PC-3 (cell line): ENCODE data around the gene FAM53C. TPM values are rescaled to one million over a fixed set of nuclear protein-coding genes. Genes with fewer than 3 reads are reported as not detected.

Source experiments
- ATAC-seq: fragments of 200-7000 bp; cut with Tn5 transposase; 2 replicates; pipeline ENCODE4 v1.9.1; 2020; ENCODE audit warnings: mild to moderate bottlenecking, moderate library complexity
- BruUV-seq: library from RNA; stranded (reverse); fragments of 400-500 nt; replicated peaks from 2 replicates; lab custom pipeline; 2021; lab: Mats Ljungman, UMichigan
- CTCF ChIA-PET: fragments of 300-600 bp; sonication (Branson Sonifier 250); formaldehyde crosslinking; loops from one replicate; lab custom pipeline; 2022; ENCODE audit warnings: antibody characterized with exemption; lab: Charles Lee
- POLR2A ChIA-PET: fragments of 300-600 bp; sonication (Branson Sonifier 250); formaldehyde crosslinking; loops from one replicate; lab custom pipeline; 2022; ENCODE audit warnings: antibody characterized with exemption; ENCODE audit not compliant: unreplicated experiment; lab: Charles Lee
- DNase-seq: peaks from one replicate; pipeline ENCODE4 v3.0.0-alpha.2; 2015
- H2AFZ ChIP-seq: fragments of 300-600 bp; sonication (generic); 2 replicates; pipeline ENCODE4 v1.6.0; 2016; ENCODE audit warnings: antibody characterized with exemption, low read length
- H3F3A ChIP-seq: fragments of 300-600 bp; sonication (generic); one replicate; pipeline ENCODE4 v1.6.0; 2017; ENCODE audit warnings: antibody characterized with exemption, low read length, control low read depth, mild to moderate bottlenecking; ENCODE audit not compliant: unreplicated experiment
- H3K27ac ChIP-seq: fragments of 300-600 bp; sonication (generic); 2 replicates; pipeline ENCODE4 v1.5.1; 2016; ENCODE audit warnings: mild to moderate bottlenecking, low read length
- H3K27me3 ChIP-seq: fragments of 300-600 bp; sonication (generic); 2 replicates; pipeline ENCODE4 v1.6.1; 2016; ENCODE audit warnings: low read length, mixed read lengths
- H3K36me3 ChIP-seq: fragments of 300-600 bp; sonication (generic); 2 replicates; pipeline ENCODE4 v1.6.1; 2016; ENCODE audit warnings: low read depth, mixed run types, low read length, mixed read lengths
- H3K4me1 ChIP-seq: fragments of 300-600 bp; sonication (generic); 2 replicates; pipeline ENCODE4 v1.5.1; 2016; ENCODE audit warnings: low read length; ENCODE audit not compliant: insufficient read depth
- H3K4me2 ChIP-seq: fragments of 300-600 bp; sonication (generic); 2 replicates; pipeline ENCODE4 v1.6.0; 2016; ENCODE audit warnings: low read length
- H3K4me3 ChIP-seq: fragments of 300-600 bp; sonication (generic); 2 replicates; pipeline ENCODE4 v1.5.1; 2016; ENCODE audit warnings: mild to moderate bottlenecking, low read length, mixed read lengths
- H3K79me2 ChIP-seq: fragments of 300-600 bp; sonication (generic); 2 replicates; pipeline ENCODE4 v1.6.1; 2017; ENCODE audit warnings: low read length, mixed read lengths
- H3K9ac ChIP-seq: fragments of 300-600 bp; sonication (generic); 2 replicates; pipeline ENCODE4 v1.6.0; 2016; ENCODE audit warnings: mild to moderate bottlenecking, low read length
- H3K9me2 ChIP-seq: fragments of 300-600 bp; sonication (generic); replicated peaks from 2 replicates; pipeline ENCODE4 v1.6.1; 2016; ENCODE audit warnings: mixed run types, low read length, mixed read lengths
- H3K9me3 ChIP-seq: fragments of 300-600 bp; sonication (generic); 2 replicates; pipeline ENCODE4 v1.6.1; 2016; ENCODE audit warnings: low read length, mixed read lengths
- H4K20me1 ChIP-seq: fragments of 300-600 bp; sonication (generic); 2 replicates; pipeline ENCODE4 v1.6.1; 2016; ENCODE audit warnings: low read length, mixed read lengths
- EZH2 ChIP-seq: fragments of 300-600 bp; sonication (generic); IDR thresholded peaks from one replicate; pipeline ENCODE4 v1.6.1; 2017; ENCODE audit warnings: antibody characterized with exemption, mild to moderate bottlenecking, low read length; ENCODE audit not compliant: unreplicated experiment
- EZH2phosphoT487 ChIP-seq: fragments of 300-600 bp; sonication (generic); IDR thresholded peaks from 2 replicates; pipeline ENCODE4 v1.6.1; 2018; ENCODE audit warnings: mild to moderate bottlenecking, antibody characterized with exemption, low read length, borderline replicate concordance
- intact Hi-C: fragments of 100-400 bp; cut with micrococcal nuclease; formaldehyde crosslinking; loops from 2 replicates; pipeline ENCODE4 v1.9.0; 2023
- total RNA-seq: library from RNA; depleted of rRNA; stranded (reverse); fragments of >200 nt; gene quantifications from 2 replicates; pipeline ENCODE4 v1.2.3, GENCODE V29; 2014
- TF ChIP-seq, protein P1 (sequence below): fragments of 300-600 bp; sonication (generic); conservative IDR thresholded peaks from 2 replicates; pipeline ENCODE4 v1.5.1; 2017; ENCODE audit warnings: antibody characterized with exemption, low read depth, mild to moderate bottlenecking, low read length

The FAM53C gene
- total RNA-seq, 1 experiment from 2014 or later: 26.6 TPM

DNA sequence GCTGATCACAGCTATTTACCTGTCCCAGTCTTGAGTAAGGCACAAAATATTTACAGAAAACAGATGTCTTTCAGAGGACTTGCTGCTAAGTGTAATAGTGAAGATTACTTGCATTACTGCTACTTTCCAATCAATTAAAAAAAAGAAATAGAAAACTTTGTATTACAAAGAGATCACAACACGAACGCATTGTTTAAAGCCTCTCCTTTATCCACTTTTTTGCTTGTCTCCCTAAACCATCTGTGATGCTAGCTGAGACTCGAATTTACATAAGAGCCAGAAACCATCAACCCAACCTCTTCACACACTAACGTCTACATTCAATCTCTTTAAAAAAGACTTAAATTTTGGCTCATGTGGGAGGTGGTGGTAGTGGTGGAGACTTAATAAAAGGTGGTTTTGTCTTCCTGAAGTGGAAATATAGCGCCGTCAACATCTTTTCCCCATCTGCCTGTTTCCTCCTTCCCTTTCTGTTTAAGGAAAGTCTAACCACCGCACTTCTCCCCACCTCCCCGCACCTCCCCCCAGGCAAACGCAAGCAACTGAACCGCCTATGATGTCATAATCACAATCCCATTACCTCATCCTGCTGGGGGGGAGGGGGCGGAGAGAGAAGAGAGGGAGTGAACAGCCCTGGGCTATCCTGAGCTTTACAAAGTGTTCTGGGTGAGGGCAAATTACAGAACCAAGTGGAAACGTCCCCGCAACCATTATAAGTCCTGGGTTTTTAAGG, 948 bp upstream of the FAM53C start:
- TF ChIP-seq EZH2 (no peak), EZH2phosphoT487 (no peak)
- TF ChIP-seq, protein P1, sequence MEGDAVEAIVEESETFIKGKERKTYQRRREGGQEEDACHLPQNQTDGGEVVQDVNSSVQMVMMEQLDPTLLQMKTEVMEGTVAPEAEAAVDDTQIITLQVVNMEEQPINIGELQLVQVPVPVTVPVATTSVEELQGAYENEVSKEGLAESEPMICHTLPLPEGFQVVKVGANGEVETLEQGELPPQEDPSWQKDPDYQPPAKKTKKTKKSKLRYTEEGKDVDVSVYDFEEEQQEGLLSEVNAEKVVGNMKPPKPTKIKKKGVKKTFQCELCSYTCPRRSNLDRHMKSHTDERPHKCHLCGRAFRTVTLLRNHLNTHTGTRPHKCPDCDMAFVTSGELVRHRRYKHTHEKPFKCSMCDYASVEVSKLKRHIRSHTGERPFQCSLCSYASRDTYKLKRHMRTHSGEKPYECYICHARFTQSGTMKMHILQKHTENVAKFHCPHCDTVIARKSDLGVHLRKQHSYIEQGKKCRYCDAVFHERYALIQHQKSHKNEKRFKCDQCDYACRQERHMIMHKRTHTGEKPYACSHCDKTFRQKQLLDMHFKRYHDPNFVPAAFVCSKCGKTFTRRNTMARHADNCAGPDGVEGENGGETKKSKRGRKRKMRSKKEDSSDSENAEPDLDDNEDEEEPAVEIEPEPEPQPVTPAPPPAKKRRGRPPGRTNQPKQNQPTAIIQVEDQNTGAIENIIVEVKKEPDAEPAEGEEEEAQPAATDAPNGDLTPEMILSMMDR: no peak
- Histone ChIP-seq H3K4me1 (peaks cover 9% of the 10 kb centered on the region; the same call in 1 of the 2 replicates), H4K20me1 (0 out of 2 replicates have a peak, but pooled peaks cover 9% of the 10 kb centered on the region), H3K79me2 (peaks cover 39% of the 10 kb centered on the region), H3K36me3 (0 out of 2 replicates have a peak, but pooled peaks cover 4% of the 10 kb centered on the region), H3F3A (no peaks in the 10 kb centered on the region), H3K4me2 (peak overlapping the region; percentile 99), H3K9me2 (no peaks in the 10 kb centered on the region), H2AFZ (peak overlapping the region; percentile 88), H3K4me3 (peak overlapping the region; percentile 98), H3K9ac (peak overlapping the region; percentile 87), H3K27ac (no peak overlapping the region), H3K27me3 (no peaks in the 10 kb centered on the region), H3K9me3 (no peaks in the 10 kb centered on the region)
- TSS peak; percentile 76 for BruUV-seq
- ATAC-seq: peak; percentile 10
- intact Hi-C loops: no loop called here
- no peak for DNase-seq
- POLR2A ChIA-PET: interaction anchor here (1.1 kb wide), 1 partner anchor 9 kb away, joined by 17 read pairs; no protein-coding TSS in a partner anchor
- CTCF ChIA-PET: no interaction called here

DNA sequence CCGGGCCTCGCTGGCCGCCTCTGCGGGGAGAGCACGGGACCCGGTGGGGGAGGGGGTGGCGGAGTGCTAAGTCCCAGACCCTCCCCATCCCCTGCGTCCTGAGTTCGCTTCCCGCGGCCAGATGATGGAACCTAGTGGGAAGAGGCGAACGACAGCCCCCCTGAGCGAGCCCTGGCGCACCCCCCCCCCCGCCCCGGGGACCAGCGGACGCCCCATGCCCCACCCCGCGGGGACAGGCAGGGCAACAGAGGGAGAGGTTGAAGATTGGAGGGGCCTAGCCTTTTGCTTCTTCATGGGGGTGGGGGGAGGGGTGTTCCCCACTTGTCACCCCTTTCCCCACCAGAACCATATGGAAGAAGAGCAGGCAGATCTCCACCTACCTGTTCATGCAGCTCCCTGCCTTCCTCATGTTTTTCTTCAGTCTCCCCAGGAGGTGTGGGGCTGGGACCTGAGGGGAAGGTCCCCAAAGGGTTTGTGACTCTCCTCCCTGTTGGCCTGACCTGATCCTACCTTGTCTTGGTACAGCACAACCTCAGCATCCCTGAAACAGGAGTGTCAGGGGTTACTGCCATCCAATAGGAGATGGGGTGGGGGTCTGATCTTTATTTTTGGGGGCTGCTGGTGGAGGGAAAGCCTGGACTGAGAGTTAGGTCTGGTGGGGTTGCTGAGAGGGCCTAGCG, 485 bp downstream of the FAM53C start:
- ATAC-seq (peak; percentile 4; the same call in 1 of the 2 replicates), DNase-seq (no peak)
- Histone ChIP-seq H3K4me3 (peak overlapping the region; percentile 98), H3K9me2 (no peaks in the 10 kb centered on the region), H2AFZ (no peak overlapping the region), H3K36me3 (0 out of 2 replicates have a peak, but pooled peaks cover 4% of the 10 kb centered on the region), H3K4me2 (peak overlapping the region; percentile 99), H3K27ac (no peak overlapping the region), H3K9me3 (no peaks in the 10 kb centered on the region), H3K4me1 (peaks cover 9% of the 10 kb centered on the region; the same call in 1 of the 2 replicates), H3F3A (no peaks in the 10 kb centered on the region), H4K20me1 (0 out of 2 replicates have a peak, but pooled peaks cover 9% of the 10 kb centered on the region), H3K27me3 (no peaks in the 10 kb centered on the region), H3K9ac (peak overlapping the region; percentile 87), H3K79me2 (peaks cover 39% of the 10 kb centered on the region)
- TF ChIP-seq, protein P1: no peak
- TF ChIP-seq EZH2 (no peak), EZH2phosphoT487 (no peak)
- intact Hi-C loops: no loop called here
- CTCF ChIA-PET: interaction anchor here (0.5 to 1.4 kb wide), 3 partner anchors 14 to 101 kb away, joined by 3 to 8 read pairs (median 4); partner anchors contain the start of genes KDM3B and REEP2
- POLR2A ChIA-PET: no interaction called here
- no TSS peak for BruUV-seq
